Peyer's patch (tissue), 4 donors: ENCODE data around the gene CYTH2.

Experiments
- POLR2A ChIP-seq, 2 donors: fragments of 450-650 bp; IDR thresholded peaks; one replicate each; pipeline ENCODE4 v1.5.1; 2017; ENCODE audit warnings: antibody characterized with exemption in 2 of 2, mild to moderate bottlenecking in 2 of 2, moderate library complexity in 2 of 2
- TF ChIP-seq, protein P1 (sequence below), 6 experiments: fragments of 450-650 bp in 4 of 6; fragments of 200-600 bp in 2 of 6; sonication (generic) in 1 of 6; IDR thresholded peaks; one replicate each; pipeline ENCODE4 v1.5.1; 2017 to 2019; ENCODE audit warnings: antibody characterized with exemption in 6 of 6, mild to moderate bottlenecking in 3 of 6, moderate library complexity in 1 of 6

DNA sequence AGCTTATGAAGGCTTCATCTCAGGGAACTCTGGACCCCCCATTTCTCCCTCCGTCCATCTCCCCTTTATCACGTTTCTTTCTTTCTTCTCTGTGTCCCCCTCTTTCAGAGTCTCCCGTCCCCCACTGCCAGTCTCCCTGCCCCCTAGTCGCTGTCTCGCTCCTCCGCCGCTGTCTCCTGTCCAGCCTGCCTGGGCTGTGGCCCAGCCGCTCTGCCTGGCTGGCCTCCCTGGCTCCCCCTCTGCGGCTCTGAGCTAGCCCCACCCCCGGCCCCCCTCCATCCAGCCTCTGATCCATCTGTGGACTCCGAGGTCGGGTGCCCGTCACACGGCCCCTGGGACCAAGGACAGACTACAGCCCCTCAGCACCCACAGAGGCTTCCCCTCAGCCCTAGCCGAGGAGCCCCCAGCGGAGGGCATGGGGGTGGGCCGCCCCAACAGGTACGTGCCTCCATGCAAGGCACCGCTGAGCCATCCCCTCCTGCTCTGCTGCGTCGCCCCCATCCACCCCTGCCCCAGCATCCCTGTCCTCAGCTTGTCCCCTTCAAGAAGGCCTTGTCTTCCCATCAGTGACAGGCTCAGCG, 14.9 kb upstream of the CYTH2 start:
- TF ChIP-seq, protein P1, sequence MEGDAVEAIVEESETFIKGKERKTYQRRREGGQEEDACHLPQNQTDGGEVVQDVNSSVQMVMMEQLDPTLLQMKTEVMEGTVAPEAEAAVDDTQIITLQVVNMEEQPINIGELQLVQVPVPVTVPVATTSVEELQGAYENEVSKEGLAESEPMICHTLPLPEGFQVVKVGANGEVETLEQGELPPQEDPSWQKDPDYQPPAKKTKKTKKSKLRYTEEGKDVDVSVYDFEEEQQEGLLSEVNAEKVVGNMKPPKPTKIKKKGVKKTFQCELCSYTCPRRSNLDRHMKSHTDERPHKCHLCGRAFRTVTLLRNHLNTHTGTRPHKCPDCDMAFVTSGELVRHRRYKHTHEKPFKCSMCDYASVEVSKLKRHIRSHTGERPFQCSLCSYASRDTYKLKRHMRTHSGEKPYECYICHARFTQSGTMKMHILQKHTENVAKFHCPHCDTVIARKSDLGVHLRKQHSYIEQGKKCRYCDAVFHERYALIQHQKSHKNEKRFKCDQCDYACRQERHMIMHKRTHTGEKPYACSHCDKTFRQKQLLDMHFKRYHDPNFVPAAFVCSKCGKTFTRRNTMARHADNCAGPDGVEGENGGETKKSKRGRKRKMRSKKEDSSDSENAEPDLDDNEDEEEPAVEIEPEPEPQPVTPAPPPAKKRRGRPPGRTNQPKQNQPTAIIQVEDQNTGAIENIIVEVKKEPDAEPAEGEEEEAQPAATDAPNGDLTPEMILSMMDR (IDR thresholded peaks at IDR 0.05), result no peak
- TF ChIP-seq POLR2A (IDR thresholded peaks at IDR 0.05), result no peak
